Activated CD8-positive, alpha-beta memory T cell treated with anti-CD3 and anti-CD28 coated beads for 36 hours (primary cell): ENCODE results near the gene RHOBTB3. TPM values are rescaled to one million over a fixed set of nuclear protein-coding genes. Genes with fewer than 3 reads are reported as not detected.

Experiments
- CTCF ChIA-PET: fragments of 350-600 bp; sonication (Branson Sonifier 250); formaldehyde crosslinking; loops from one replicate; lab custom pipeline; 2021; ENCODE audit warnings: antibody characterized with exemption; lab: Charles Lee
- POLR2A ChIA-PET: fragments of 350-600 bp; sonication (Branson Sonifier 250); formaldehyde crosslinking; loops from one replicate; lab custom pipeline; 2021; ENCODE audit warnings: antibody characterized with exemption; lab: Charles Lee
- total RNA-seq, 2 experiments: library from RNA; stranded (reverse); gene quantifications; one replicate each; pipeline ENCODE4 v1.2.3, GENCODE V29; 2021

RHOBTB3 gene
- total RNA-seq, 2 experiments from 2014 or later = 0.40 to 0.67 TPM

DNA sequence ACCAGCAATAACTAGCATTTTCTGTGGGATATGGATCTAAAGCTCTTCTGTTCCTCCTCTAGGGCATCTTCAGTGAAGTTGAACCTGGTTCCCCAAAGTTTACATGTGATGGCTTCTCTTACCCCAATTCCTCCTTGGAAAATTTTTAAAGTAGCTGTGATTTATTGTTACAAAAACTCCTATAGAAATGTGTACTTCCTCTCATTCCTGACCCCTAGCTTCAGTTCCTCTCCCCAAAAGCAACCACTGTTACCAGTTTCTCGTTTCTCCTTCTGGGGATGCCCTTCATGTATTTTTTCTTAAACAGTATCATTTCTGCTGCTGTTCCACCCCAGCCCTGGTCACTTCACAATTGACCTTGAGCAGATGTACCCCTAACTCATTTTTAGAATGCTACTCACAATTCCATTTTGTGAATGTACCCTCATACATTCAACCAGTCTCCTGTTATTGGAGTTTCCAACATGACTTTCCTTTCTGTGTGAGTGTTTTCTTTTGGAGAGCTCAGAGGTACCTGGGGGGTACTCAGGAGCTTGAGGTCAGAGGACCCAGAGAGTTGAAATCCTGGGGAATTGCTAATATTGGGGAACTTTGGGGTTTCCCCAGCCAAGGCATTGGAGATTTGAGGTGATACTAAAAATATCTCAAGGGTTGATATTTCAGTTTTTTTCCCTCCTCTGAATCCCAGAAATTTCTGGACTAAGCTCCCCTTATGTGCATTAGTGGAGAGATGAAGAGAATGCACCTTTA lies 110.0 kb downstream of the RHOBTB3 start:
- ChIA-PET POLR2A (no interaction called here), CTCF (interaction anchor here (2.1 kb wide), 1 partner anchor 60 kb away, joined by 9 read pairs; no protein-coding TSS in a partner anchor)

GRCh38 chr5:95841914-95842812 lies 111.0 kb downstream of the RHOBTB3 start:
- ChIA-PET CTCF (interaction anchor here (1.6 to 2.1 kb wide), 2 partner anchors 58 to 61 kb away, joined by 3 to 9 read pairs; no protein-coding TSS in a partner anchor), POLR2A (no interaction called here)

DNA sequence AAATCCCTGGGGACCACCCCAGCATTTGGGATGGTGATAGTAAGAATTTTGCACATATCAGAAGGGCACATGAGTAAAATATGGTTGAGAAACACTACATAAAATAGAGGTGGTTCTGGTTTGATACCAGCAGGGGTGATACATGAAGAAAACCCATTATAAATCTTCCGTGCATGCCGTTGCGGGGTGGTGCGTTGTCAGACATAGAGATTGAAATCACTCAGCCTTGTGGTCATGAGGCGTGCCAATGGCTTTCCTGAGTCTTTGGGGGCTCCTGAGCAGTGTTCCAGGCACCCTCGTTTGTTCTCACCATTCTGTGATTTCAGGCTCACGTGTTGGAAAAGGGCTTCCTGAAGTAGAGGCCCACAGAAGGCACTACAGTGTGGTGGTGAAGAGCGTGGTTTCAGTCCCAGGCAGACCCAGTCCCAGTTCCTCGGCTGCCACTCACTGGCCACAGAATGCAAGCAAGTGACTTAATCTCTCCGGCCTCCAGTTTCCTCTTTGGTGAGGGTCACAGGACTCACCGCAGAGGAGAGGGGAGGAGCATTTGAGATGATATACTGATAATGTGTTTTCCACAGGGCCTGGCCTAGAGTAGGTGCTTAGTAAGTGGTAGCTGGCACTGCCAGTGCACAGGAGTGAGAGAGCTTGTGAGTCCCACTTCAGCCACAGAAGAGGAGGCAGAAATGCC lies 111.9 kb downstream of the RHOBTB3 start:
- POLR2A ChIA-PET = no interaction called here
- CTCF ChIA-PET = interaction anchor here (0.6 to 6.7 kb wide), 7 partner anchors 16 to 61 kb away, joined by 3 to 82 read pairs (median 3); partner anchors contain the start of gene GLRX

DNA sequence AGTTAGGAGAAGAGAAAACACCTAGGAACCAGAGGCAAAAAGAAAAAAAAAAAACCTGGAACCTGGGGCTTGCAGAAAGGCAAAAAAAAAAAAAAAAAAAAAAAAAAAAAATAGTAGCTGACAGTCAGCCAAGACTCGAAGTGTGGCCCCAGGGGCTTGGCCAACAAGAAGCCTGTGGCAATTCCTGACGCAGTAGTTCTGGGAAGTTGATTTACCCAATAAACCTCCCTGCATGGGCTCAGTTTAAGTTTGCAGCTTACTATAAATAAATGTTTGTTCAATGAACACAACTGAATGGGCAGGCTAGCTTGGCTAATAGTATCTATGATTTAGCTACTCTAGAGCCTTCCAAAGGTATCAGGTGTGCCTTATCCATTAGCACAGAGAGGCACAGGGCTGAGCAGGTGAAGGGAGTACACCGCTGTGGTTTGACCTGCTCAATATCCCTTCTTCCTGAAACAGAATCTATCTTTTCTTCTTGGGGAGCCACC lies 112.6 kb downstream of the RHOBTB3 start:
- ChIA-PET POLR2A (interaction anchor here (0.6 to 0.7 kb wide), 3 partner anchors 22 to 1268 kb away, joined by 5 to 7 read pairs (median 5); no protein-coding TSS in a partner anchor), CTCF (interaction anchor here (0.6 to 6.7 kb wide), 9 partner anchors 15 to 180 kb away, joined by 3 to 82 read pairs (median 3); partner anchors contain the start of gene GLRX)

- POLR2A ChIA-PET = interaction anchor here (1.3 kb wide), 1 partner anchor 38 kb away, joined by 3 read pairs; no protein-coding TSS in a partner anchor
- CTCF ChIA-PET = interaction anchor here (0.6 to 6.7 kb wide), 2 partner anchors 40 to 64 kb away, joined by 3 to 82 read pairs; no protein-coding TSS in a partner anchor
These were observed 114.3 kb downstream of the RHOBTB3 start for GRCh38 chr5:95845391-95845790.

Other genes with a start within 250 kb of the RHOBTB3 start
- 10 to 100 TPM; 63.8 to 65.4 TPM for gene SKIC3, start 176.4 kb upstream of the RHOBTB3 start, total RNA-seq
- 1 to 10 TPM; 4.4 to 4.7 TPM for gene ARSK, start 176.2 kb upstream of the RHOBTB3 start, total RNA-seq
- under 1 TPM; 0.38 to 0.44 TPM for gene GPR150, start 111.2 kb upstream of the RHOBTB3 start, total RNA-seq
- gene RFESD, start 84.6 kb upstream of the RHOBTB3 start, total RNA-seq = 1 to 10 TPM; 5.1 to 6.5 TPM
- gene SPATA9, start 48.3 kb upstream of the RHOBTB3 start, total RNA-seq = not detected
- 10 to 100 TPM; 20.9 to 22.0 TPM for gene GLRX, start 91.4 kb downstream of the RHOBTB3 start, total RNA-seq
- 10 to 100 TPM; 82.6 to 96.8 TPM for gene ELL2, start 230.5 kb downstream of the RHOBTB3 start, total RNA-seq